Subcutaneous adipose tissue (tissue), 4 donors: ENCODE data around the gene OTULIN. TPM values are rescaled to one million over a fixed set of nuclear protein-coding genes. Genes with fewer than 3 reads are reported as not detected.

Experiments used
- CTCF ChIP-seq: fragments of 450-650 bp; IDR thresholded peaks from one replicate; pipeline ENCODE4 v1.5.1; 2016; ENCODE audit warnings: low read depth, mild to moderate bottlenecking, control low read depth, antibody characterized with exemption, moderate library complexity
- total RNA-seq, 4 donors: library from RNA; depleted of rRNA; stranded (reverse); fragments of >200 nt; gene quantifications; one replicate each; pipeline ENCODE4 v1.1.0, GENCODE V29; 2016

The OTULIN gene
- total RNA-seq, 4 donors from 2014 or later, result 25.8 to 42.1 (median 34.0) TPM

- no peak for TF ChIP-seq CTCF
Measured at GRCh38 chr5:14640765-14641164, 23.8 kb upstream of the OTULIN start.

DNA sequence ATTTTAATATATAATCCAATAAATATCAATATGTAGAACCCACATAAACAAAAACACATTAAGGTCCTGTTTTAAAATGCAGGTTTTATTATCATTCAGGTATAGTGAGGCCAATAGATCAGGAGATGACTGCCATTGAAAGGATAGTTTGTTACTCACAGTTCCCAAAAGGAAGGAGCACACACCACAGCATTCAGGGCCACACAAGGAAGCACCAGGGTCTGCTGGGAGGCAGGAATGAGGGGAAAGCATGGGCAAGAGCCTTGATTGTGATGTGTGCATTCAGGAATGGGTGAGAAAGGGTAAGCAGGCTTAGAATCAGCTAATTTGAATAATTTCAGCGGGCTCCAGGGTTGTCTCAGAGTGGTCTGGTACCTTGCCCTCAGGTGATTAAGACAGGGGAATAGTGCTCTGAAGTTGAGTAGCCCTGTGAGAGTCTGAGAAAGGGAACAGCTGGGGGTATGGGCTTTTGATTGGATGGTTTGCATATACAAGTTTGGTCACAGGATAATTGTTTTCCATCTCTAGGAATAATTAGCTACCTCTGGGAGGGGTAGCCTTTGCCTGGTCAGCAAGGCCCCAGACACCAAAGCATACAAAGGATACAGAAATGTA lies 19.8 kb upstream of the OTULIN start:
- no peak for TF ChIP-seq CTCF

- TF ChIP-seq CTCF, result no peak
Measured at GRCh38 chr5:14650052-14650451, 14.5 kb upstream of the OTULIN start.

- no peak for TF ChIP-seq CTCF
Measured at GRCh38 chr5:14655146-14655741, 9.3 kb upstream of the OTULIN start.

- no peak for TF ChIP-seq CTCF
Measured at GRCh38 chr5:14656898-14657297, 7.6 kb upstream of the OTULIN start.

DNA sequence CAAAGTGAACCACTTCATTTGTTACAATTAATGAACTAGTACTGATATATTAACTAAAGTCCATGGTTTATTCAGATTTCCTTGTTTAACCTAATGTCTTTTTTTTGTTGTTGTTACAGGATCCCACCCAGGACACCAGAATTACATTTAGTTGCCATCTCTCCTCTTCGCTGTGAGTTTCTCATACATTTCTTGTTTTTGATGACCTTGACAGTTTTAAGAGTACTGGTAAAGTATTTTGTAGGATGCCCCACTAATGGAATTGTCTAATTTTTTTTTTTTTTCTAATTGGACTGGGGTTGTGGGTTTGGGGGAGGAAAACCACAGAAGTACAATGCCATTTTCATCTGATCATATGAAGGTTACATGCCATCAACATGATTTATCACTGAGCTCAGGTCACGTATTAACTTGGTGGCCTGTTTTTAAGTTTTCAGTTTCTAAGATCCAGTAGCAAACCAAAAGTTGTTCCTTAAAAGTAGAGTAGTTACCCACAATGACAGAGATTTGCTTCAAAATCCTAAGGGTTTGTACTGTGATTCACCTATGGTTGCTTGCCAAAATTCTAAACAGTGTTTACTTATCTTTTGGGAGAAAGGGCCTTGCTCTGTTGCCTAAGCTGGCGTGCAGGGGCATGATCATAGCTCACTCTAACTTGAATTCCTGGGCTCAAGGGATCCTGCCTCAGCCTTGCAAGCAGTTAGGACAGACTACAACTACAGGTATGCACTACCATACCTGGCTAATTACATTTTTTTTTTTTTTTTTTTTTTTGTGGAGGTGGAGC lies 4.5 kb upstream of the OTULIN start:
- TF ChIP-seq CTCF, result no peak

DNA sequence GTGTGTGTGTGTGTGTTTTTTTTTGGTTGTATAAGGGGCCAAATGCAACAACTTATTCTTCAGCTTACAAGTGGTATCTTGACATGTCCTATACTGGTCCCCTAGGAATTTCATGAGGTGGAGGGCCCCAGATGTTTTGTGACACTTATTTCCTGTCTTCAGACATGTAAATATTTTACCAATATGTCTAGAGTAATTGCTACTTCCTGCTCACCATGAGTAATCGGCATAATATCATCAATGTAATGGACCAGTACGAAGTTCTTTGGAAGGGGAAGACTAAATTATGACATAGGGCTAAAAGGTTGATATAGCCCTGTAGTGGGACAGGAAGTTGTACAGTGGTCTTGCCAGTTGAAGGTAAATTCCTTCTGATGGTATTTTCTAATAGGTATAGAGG lies 3.7 kb upstream of the OTULIN start:
- TF ChIP-seq CTCF, result no peak
